GM21526 (cell line): ENCODE results near the gene BCAS3.

Source experiments
- ATAC-seq: cut with Tn5 transposase; IDR thresholded peaks from one replicate; pipeline ENCODE4 v1.9.1; 2021; ENCODE audit warnings: moderate library complexity; ENCODE audit not compliant: unreplicated experiment, low FRiP score

Gene BCAS3

DNA sequence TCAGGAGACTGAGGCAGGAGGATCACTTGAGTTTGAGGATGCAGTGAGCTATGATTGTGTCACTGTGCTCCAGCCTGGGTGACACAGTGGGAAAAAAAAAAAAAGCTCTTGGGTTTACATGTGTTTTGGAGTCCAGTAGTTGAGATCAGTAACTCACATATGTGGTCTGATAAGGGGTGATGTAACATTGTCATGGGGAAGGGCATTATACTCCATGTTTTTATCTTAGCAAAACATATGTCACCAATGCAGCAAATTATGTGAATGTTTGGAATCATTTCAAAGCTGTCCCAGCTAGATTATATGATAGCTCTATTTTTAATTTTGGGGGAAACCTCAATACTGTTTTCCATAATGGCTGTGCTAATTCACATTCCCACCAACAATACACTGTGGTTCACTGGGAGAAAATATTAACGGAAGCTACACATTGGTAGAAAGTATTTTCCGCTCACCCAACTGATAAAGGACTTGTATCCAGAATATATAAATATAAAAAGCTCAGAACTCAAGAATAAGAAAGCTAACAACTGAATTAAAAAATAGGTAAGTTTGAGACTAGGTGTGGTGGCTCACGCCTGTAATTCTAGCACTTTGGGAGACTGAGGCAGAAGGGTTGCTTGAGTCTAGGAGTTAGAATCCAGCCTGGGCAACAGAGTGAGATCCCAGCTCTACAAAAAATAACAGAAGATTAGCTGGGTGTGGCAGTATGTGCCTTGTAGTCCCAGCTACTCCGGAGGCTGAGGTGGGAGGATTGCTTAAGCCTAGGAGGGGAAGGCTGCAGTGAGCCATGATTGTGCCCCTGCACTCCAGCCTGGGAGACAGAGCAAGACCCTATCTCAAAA, 497.9 kb downstream of the BCAS3 start:
- no peak for ATAC-seq

GRCh38 chr17:61177351-61177750, 499.7 kb downstream of the BCAS3 start:
- no peak for ATAC-seq

DNA sequence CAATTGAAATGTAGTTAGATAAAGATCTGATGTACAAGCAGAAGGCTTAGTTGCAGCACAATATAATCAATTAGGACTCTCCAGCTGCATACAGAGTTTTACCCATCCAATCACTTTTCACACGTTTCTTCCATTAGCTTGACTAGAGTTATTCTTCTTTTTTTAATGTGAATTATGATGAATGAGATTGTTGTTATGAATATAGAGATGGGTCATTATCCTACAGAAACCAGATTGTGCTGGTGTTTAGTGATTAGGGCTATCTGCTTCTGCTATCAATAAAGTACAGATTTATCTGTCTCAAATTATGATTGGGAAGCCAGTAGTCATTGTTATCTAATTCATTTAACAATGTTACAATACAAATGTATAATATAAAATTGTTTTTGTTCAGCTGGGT, 500.6 kb downstream of the BCAS3 start:
- no peak for ATAC-seq

- ATAC-seq: no peak
These were observed 501.7 kb downstream of the BCAS3 start for GRCh38 chr17:61179380-61179806.

- ATAC-seq: no peak
These were observed 506.1 kb downstream of the BCAS3 start for GRCh38 chr17:61183793-61184192.

- ATAC-seq: no peak
These were observed 507.7 kb downstream of the BCAS3 start for GRCh38 chr17:61185385-61185784.

- no peak for ATAC-seq
These were observed 509.4 kb downstream of the BCAS3 start for GRCh38 chr17:61187038-61187437.

- no peak for ATAC-seq
These were observed 510.4 kb downstream of the BCAS3 start for GRCh38 chr17:61188081-61188480.

DNA sequence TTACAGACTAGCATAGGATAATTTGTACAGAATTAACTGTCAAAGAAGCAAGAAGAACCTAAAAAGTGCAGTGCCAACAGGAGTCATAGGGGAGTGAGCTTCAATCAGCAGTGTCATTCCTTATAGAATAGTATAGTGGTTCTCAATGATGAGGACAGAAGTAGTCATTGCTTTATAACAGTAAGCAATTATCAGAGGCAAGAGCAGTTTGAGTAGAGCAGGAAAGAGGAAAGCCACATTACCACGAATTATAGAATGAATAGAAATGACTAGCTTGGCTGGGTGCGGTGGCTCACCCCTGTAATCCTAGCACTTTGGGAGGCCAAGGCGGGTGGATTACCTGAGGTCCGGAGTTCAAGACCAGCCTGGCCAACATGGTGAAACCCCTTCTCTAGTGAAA, 512.3 kb downstream of the BCAS3 start:
- no peak for ATAC-seq

DNA sequence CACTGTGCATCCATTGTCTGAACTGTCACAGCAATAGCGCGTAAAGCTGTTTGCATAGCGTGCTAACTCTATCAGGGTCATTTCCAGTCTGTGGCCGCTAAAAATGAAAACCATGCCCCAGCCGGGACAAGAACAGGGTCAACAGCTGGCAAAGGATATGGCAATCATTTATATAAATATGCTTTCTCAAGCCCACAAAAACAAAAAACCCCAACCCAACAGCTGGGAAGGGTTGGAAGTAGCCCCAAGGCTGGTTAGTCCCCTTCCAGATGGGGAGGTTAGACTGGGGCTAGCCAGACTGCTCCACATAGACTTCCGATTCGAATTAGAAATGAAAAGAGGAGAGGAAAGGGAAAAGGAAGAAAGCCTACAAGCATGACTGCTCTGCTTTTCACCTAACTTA, 518.7 kb downstream of the BCAS3 start:
- ATAC-seq: no peak

DNA sequence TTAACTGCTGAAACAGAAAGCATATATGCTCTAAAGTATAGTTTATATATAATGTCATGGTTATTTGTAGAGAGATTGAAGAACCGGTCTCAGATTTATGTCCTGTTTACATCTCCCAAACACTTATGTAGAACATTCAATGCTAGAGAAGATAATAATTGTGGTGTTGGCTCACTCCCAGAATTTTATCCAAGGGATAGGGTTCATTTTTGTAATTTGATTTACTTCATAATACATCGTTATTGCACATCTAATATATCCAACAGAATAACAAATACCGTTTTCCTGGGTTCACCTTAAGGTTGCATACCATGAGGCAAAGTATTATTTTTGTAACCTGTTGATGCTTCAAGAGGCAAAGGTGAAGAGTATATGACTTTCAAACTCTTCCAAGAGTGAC, 519.1 kb downstream of the BCAS3 start:
- no peak for ATAC-seq

DNA sequence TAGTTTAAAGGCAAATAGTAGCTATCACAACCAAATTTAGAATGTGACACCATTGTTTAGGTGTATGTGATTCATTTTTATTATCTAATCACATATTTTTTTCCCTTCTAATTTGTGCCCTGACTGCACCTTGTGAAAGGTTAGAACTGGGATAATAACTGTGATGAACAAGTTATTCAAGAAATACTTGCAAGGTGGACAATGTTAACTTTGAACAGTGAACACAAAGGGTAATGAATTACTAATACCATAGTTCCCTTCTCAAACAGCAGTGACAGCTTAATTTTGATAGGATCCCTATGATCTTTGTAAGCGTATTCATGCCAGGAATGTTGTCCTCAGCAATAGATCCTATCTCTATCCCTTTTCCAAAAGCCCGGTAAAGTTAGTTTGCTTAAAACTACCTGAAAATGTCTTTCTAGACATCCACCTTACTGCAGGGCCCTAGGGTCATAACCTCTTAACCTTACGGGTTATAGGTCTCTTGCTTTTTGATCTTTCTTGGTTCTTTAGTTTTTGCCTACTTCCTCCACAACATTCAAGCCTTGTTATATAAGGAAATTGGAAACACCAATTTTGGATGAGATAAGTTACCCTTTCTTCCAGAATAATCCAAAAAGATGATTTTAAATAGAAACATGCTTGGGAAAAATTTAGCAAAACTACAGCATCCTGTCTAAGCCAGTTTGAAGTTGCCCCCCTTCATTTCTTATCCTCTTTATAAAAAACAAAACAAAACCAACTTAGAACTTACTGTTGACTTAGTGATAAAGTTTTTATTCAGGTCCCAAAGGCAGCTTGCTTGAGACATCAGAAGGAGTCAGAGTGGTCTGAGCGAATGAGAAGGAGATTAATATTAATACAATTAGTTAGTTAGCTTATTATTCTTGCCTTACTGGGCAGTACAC, 522.0 kb downstream of the BCAS3 start:
- no peak for ATAC-seq

- no peak for ATAC-seq
These were observed 522.7 kb downstream of the BCAS3 start for GRCh38 chr17:61200339-61200715.

DNA sequence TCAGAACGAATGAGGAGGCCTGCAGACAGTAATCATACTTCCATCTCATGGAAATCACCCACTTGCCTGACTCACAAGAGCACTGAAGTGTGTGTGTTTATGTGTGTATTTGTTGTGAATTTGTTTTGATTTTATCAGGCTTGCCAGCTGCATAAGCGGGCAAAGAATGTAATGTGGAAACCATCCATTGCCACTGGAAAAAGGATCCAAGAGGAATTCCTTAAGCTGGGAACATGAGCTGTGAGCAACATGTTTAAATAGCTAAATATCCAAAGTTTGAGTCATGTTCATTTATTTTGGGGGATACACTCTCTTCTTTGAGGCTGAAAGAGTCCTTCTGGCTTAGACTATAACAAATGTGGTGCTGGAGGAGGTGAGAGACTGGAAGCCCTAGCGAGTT, 523.6 kb downstream of the BCAS3 start:
- no peak for ATAC-seq

DNA sequence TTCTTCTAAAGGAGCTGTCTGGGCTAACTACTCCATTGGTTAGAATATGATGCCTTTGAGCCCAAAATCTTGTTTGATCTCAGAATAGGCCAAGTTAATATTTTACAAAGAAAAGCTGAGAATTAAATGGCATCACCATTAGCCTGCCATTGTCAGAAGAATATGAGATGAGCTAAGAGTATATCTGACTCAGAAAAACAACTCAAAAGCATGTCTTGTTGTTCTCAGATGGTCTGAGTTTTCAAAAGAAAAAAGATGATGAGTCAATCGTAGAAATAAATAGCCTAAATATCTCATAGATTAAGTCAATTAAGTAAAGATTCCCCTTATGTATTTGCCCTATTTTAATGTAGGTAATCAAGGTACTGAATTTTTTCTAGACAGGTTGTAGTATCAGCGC, 524.9 kb downstream of the BCAS3 start:
- ATAC-seq: no peak

DNA sequence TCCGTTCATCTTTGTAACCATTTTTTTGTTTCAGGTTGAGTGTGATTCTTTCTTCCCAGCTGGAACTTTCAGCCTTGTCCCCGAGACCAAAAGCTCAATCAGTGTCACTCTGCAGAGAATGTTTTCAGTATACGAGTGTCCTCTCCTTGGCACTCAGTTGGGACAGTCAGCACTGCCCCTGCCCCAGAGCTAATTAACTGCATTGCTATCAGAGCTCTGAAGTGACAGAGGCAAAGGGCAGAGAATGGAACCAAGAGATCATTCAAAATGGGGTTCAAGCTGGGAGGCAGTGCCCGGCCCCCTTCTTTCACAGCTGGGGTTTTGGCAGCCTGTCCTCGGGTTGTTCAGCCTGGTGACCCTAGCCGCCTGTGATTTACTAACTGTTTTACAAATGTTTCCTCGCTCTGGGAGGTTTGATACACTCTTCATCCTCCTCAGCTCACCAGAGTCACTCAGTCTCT, 526.0 kb downstream of the BCAS3 start:
- no peak for ATAC-seq

DNA sequence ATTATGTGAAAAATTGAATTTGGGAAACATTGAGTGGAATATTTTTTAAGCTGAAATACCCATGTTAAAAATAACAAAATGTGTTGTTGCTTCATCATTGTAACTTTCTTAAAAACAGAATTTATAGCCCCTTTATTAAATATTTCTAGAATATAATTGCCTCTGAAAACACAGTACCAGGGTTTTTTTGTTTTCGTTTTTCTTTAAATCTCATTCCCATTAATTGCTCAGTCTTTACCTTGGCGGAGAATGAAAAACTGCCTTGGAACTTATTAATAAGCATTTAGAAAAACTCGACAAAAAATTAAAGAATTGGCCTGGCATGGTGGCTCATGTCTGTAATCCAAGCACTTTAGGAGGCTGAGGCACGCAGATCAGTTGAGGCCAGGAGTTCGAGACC, 526.8 kb downstream of the BCAS3 start:
- ATAC-seq: no peak

DNA sequence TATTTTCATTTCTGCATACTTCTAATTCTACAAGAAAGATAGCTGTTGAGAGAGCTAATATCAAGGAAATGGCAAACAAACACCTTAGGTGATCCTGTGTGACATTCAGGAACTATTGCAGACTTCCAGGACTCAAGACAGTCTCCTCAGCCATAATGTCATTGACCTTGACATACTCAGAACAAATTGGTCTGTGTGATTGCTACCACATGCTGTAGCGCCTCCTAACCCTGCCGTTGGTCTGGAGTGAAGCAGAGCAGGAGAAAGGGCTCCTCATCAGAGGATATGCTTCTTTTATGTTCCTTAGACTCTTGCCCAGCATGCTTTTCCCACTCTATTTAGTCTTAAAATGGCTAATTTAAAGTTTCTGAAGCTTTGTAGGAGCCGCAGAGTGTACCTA, 527.8 kb downstream of the BCAS3 start:
- ATAC-seq: no peak

DNA sequence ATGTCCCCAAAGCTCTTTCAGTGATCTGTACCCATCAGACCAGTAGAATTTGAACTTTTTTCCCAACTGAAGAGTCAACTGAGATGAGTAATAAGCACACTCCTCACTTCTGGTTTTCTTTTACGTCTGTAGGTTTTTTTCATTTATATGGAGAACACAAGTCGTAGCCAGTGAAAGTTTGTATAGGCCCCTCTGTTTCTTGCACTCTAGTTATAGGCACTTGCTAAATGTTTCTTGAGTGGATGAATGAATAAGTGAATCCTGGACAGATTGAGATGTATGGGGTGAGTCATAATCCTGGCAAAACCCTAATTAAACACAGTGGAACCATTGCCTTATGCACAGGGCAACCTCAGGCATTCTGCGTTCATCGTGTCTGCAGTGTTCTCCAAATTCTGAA, 528.3 kb downstream of the BCAS3 start:
- no peak for ATAC-seq

GRCh38 chr17:61206922-61207321, 529.3 kb downstream of the BCAS3 start:
- ATAC-seq: no peak

DNA sequence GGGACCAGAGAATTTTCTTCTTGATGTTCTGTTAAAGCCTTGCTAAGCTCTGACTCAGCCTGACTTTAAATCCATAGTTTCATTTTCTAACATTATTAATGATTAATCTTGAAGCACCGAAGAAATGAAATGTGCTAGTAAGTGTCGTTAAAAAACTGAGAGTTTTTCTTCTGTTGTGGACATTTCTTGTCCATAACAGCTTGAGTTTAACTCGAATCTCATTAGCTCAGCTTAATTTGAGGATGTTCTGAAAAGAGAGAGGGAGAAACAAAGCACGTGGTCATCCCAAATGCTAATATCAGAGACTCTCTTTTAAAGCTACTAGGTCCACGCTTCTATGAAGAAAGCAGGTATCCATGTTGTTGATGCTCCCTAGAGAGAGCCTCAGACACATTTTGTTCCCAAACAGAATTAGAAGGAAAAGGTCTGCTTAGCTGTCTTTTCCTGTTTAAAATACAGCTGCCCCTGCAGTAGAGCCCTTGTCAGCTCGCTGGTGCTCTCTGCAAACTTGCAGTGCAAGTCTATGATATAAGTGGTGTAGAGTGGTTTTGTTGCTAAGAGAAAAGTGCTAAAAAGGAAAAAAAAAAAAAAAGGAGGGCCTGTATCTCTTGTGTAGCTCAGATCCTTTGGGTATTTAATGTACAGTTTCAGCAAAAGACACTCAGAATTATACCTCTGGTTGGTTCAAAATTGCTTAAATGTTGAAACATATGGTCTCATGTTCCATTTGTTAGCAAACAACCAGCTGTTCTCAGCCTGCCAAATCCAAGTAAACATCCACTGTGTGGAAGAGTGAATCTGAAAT, 530.9 kb downstream of the BCAS3 start:
- ATAC-seq: no peak
